Peyer's patch (tissue), 4 donors: ENCODE measurements around the gene MZF1. TPM values are rescaled to one million over a fixed set of nuclear protein-coding genes. Genes with fewer than 3 reads are reported as not detected.

Experiments used
- DNase-seq, 3 donors: peaks; one replicate each; pipeline ENCODE4 v3.0.0-alpha.2; 2017 to 2019
- H3K27ac ChIP-seq, 4 donors: fragments of 200-600 bp; sonication (generic); one replicate each; pipeline ENCODE4 v1.5.1; 2016 to 2019
- H3K27me3 ChIP-seq, 2 donors: fragments of 200-600 bp; sonication (generic); one replicate each; pipeline ENCODE4 v1.5.1; 2019
- H3K36me3 ChIP-seq, 3 donors: fragments of 200-600 bp; sonication (generic); one replicate each; pipeline ENCODE4 v1.5.1; 2016 to 2019
- H3K4me1 ChIP-seq, 4 donors: fragments of 200-600 bp; sonication (generic); one replicate each; pipeline ENCODE4 v1.5.1; 2016 to 2019
- H3K4me3 ChIP-seq, 4 donors: fragments of 200-600 bp; sonication (generic); 1 replicate in 3 of 4; 2 replicates in 1 of 4; pipeline ENCODE4 v1.5.1; 2016 to 2019; ENCODE audit warnings: mild to moderate bottlenecking in 1 of 4
- H3K9me3 ChIP-seq, 4 donors: fragments of 200-600 bp; sonication (generic); one replicate each; pipeline ENCODE4 v1.5.1; 2016 to 2019; ENCODE audit warnings: mild to moderate bottlenecking in 1 of 4
- POLR2A ChIP-seq, 2 donors: fragments of 450-650 bp; IDR thresholded peaks; one replicate each; pipeline ENCODE4 v1.5.1; 2017; ENCODE audit warnings: antibody characterized with exemption in 2 of 2, mild to moderate bottlenecking in 2 of 2, moderate library complexity in 2 of 2
- total RNA-seq, 4 donors: library from RNA; depleted of rRNA; stranded (reverse); fragments of >200 nt; gene quantifications; one replicate each; pipeline ENCODE4 v1.1.0, GENCODE V29; 2016
- TF ChIP-seq, protein P1 (sequence below), 6 experiments: fragments of 450-650 bp in 4 of 6; fragments of 200-600 bp in 2 of 6; sonication (generic) in 1 of 6; IDR thresholded peaks; one replicate each; pipeline ENCODE4 v1.5.1; 2017 to 2019; ENCODE audit warnings: antibody characterized with exemption in 6 of 6, mild to moderate bottlenecking in 3 of 6, moderate library complexity in 1 of 6

Gene MZF1
- total RNA-seq, 4 donors from 2014 or later, result 60.9 to 123 (median 82.3) TPM

DNA sequence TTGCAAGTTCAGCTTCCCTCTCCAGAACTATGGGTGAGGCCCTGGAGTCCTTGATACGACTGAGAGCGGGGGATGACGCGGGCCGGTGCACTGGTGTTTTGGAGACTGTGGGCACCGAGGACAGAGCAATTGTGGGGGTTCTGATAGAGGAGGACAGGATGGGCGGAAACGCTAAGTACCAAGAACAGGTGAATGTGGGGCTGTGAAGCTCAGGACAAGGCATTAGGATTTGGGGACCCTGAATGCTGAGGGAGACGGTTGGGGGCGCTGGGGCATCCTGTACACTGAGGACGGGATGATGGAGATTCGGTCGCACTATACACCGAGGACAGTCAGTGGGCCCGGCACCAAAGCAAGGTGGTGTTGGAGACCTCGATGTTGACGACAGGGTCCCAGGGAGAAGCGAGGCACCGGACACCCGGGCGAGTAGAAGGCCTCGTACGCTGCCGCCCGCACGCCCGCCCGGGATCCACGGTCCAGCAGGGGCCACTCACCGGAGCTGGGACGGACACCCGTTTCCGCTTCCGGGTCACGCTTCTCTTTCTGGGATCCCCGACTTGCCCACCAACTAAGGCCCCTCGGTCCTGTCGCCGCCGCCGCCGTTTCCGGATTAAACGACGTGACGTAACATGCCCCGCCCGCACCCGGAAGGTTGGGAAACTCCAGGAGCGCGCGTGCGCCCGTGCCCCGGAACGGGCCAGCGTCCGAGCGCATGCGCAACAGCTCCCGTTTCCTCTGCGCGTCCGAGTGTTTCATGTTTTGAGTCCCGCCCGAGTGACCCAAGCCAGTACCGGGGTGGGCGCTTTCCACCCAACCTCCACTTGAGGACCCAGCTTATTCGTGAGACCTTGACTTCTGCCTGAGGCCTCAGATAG, 18.4 kb downstream of the MZF1 start, which contains the start of gene CHMP2A:
Gene CHMP2A, minus strand, starts transcription at position 612 of the 875 bp plus-strand sequence. CDS start 893 bp downstream, outside the sequence.
- H3K4me1 ChIP-seq, result peaks cover 0 to 41% (median 23%) of the 10 kb centered on the region in 4 donors
- TF ChIP-seq, protein P1, sequence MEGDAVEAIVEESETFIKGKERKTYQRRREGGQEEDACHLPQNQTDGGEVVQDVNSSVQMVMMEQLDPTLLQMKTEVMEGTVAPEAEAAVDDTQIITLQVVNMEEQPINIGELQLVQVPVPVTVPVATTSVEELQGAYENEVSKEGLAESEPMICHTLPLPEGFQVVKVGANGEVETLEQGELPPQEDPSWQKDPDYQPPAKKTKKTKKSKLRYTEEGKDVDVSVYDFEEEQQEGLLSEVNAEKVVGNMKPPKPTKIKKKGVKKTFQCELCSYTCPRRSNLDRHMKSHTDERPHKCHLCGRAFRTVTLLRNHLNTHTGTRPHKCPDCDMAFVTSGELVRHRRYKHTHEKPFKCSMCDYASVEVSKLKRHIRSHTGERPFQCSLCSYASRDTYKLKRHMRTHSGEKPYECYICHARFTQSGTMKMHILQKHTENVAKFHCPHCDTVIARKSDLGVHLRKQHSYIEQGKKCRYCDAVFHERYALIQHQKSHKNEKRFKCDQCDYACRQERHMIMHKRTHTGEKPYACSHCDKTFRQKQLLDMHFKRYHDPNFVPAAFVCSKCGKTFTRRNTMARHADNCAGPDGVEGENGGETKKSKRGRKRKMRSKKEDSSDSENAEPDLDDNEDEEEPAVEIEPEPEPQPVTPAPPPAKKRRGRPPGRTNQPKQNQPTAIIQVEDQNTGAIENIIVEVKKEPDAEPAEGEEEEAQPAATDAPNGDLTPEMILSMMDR (IDR thresholded peaks at IDR 0.05), result no peak
- TF ChIP-seq POLR2A (IDR thresholded peaks at IDR 0.05), result peak; percentile 76 to 78
- peak; percentile 98 to 99 (median 99) for DNase-seq
- no peaks in the 10 kb centered on the region for H3K9me3 ChIP-seq
- H3K4me3 ChIP-seq, result peak within 1 kb of the TSS; percentile 67 to 79 (median 74)
- H3K27me3 ChIP-seq, result no peaks in the 10 kb centered on the region
- H3K36me3 ChIP-seq, result peaks cover 0 to 50% (median 0%) of the 10 kb centered on the region in 3 donors
- peak within 1 kb of the TSS; percentile 89 to 100 (median 90) for H3K27ac ChIP-seq

DNA sequence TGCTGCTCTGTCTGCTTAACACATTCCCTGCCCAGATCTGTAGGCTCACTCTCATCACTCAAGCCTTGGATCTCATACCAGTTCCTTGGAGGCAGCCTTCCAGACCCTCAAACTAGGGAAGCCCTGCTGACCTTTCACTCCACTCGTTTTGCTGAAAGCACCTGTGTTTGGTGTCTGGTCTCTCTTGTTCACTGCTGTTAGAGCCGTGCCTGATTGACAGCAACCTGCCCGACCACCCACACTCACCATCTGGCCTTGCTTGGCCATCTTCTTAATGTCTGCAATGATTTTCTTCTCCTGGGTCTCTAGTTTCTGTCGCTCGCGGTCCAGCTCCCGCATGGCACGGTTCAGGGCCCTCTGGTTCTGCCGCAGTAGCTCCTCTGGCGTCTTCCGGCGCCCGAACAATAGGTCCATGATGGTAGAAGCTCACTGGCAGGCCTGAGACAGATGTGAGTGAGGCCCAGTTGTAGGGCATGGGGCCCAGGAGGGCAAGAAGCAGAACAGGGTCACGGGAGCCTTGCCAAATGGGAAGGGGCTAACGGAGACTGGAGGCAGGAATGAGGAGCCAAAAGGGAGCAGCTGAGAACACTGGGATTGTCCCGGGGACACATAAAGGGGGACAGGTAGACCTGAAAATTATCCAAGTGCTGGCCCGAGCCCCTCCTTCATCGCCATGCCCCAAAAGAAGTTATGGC, 19.2 kb downstream of the MZF1 start:
- H3K4me1 ChIP-seq, result peaks cover 0 to 38% (median 22%) of the 10 kb centered on the region in 4 donors

DNA sequence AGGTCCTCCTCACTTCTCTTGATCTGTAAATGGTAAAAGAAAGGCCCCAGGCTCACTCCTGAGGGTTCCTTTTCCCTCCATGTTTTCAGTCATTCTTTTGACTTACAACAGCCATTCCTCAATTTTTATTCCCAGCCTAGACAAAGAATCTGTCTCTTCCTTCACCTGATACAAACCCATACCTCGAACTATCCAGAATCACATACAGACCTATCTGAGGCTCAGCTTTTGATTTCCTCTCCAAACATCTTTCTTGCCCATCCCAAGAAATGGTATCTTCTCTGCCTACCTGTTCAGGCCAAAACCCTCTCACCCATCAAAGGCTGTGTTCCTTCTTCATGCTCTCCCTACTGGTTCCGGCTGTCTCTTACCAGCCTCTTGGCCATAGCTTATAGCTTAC, 20.5 kb downstream of the MZF1 start:
- no peaks in the 10 kb centered on the region for H3K27me3 ChIP-seq
- H3K4me3 ChIP-seq, result no peak overlapping the region
- peaks cover 0 to 71% (median 0%) of the 10 kb centered on the region in 3 donors for H3K36me3 ChIP-seq
- no peaks in the 10 kb centered on the region for H3K9me3 ChIP-seq
- H3K27ac ChIP-seq, result no peak overlapping the region
- DNase-seq, result no peak
- no peak for TF ChIP-seq POLR2A (IDR thresholded peaks at IDR 0.05)
- H3K4me1 ChIP-seq, result peaks cover 0 to 38% (median 21%) of the 10 kb centered on the region in 4 donors

More for the DNA sequence above, 19.2 kb downstream of the MZF1 start:
- H3K4me3 ChIP-seq, result peak overlapping the region; percentile 67 to 79 (median 74)
- DNase-seq, result no peak
- TF ChIP-seq, protein P1 (IDR thresholded peaks at IDR 0.05), result no peak
- no peak for TF ChIP-seq POLR2A (IDR thresholded peaks at IDR 0.05)
- peaks cover 0 to 58% (median 0%) of the 10 kb centered on the region in 3 donors for H3K36me3 ChIP-seq
- no peaks in the 10 kb centered on the region for H3K27me3 ChIP-seq
- peak overlapping the region; percentile 89 to 100 (median 90) for H3K27ac ChIP-seq
- no peaks in the 10 kb centered on the region for H3K9me3 ChIP-seq

DNA sequence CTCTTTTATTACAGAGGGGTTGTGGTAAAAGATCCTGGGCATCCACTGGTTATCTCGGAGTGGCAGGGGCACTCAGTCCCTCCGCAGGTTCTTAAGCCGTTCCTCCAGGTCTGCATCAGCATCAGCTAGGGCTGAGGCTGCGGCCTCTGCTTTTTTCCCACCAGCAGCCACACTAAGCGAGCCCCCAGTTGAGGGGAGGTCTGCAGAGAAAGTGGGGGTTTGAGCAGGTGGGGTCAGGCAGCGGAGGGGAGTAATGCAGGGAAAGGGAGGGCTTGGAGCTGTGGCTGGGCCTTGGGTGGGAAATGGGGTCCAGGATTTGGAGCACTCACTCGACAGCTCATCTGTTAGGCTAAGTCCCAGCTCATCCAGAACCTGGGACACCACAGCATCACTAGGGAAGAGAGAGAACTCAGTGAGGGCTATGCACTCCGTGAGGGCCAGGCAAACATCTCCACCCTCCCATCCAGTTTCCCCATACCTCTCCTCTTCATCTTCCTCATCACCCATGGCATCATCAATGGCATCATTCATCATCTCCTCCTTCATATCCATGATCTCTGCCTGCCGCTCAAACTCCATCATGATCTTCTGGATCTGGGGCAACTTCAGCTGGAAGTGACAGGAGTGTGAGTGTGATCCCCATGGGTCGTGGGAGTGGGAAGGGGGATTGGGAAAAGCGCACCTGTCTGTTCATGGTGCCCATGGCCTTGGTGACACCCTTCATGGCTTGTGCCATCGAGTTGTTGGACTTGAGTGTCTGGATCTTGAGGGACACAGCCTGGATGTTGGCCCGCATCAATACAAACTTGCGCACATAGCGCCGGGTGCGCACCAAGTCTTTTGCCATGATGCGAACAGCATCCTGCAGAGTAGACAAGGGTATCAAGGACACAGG, 21.3 kb downstream of the MZF1 start:
- no peak overlapping the region for H3K4me3 ChIP-seq
- TF ChIP-seq, protein P1 (IDR thresholded peaks at IDR 0.05), result no peak
- no peak for TF ChIP-seq POLR2A (IDR thresholded peaks at IDR 0.05)
- H3K4me1 ChIP-seq, result peaks cover 0 to 31% (median 18%) of the 10 kb centered on the region in 4 donors
- no peaks in the 10 kb centered on the region for H3K27me3 ChIP-seq
- no peak overlapping the region for H3K27ac ChIP-seq
- no peaks in the 10 kb centered on the region for H3K9me3 ChIP-seq
- peaks cover 0 to 76% (median 0%) of the 10 kb centered on the region in 3 donors for H3K36me3 ChIP-seq
- no peak for DNase-seq

DNA sequence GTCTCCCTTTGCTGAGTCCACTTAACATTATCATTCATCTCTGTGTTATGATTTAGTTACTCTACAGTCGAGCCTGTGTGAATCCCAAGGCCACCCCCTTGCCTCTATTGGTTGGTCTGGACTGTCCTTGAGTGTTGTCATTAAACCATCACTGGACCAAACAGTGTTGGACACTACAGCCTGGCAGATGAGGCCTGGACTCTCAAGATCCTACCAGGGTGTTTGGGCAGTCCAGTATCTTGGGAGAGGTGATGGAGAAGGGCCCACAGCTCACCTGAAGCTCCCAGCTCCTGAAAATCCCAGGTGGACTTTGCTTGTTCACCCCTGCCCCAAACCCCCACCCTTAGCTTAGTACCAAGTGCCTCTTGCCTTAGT, 22.0 kb downstream of the MZF1 start:
- Histone ChIP-seq H3K27me3 (no peaks in the 10 kb centered on the region), H3K4me3 (no peak overlapping the region), H3K4me1 (peaks cover 0 to 31% (median 22%) of the 10 kb centered on the region in 4 donors), H3K27ac (no peak overlapping the region), H3K36me3 (peaks cover 0 to 69% (median 0%) of the 10 kb centered on the region in 3 donors), H3K9me3 (no peaks in the 10 kb centered on the region)
- TF ChIP-seq, protein P1 (IDR thresholded peaks at IDR 0.05), result no peak
- TF ChIP-seq POLR2A (IDR thresholded peaks at IDR 0.05), result no peak
- DNase-seq, result no peak
